NCI-H2196 treated with DMSO at 0.1 percent for 48 hours (cell line): ENCODE results near the gene TYSND1.
"Not testable (repeated sequence)": the region's sequence is repeated elsewhere in the genome, so short reads cannot be mapped to it uniquely, and the experiment has no call there.

Experiments
- DNase-seq: peaks from one replicate; lab custom pipeline; 2025; ENCODE audit not compliant: unreplicated experiment; lab: John Stamatoyannopoulos, UW

The TYSND1 gene

DNA sequence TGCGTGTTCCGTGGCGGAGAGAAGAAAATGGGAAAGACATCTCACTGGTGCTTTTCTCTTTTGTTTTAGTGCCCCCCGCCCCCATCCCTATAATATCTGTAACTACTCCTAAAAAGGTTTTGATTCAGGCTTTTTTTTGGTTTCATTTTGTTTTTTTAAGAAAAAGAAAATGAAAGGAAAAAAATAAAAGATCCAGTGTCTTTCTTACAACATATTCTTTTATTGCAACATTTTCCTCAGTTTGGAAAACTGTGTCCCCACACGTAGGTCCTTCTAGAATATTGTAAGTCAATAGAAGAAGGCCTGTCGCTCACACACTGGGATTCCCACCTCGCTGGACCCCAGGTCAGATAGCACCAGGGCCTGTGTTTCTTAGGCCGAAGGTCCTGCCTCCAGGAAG is 34.4 kb downstream of the TYSND1 start:
- no peak for DNase-seq

GRCh38 chr10:70111496-70111895 is 35.0 kb downstream of the TYSND1 start:
- no peak for DNase-seq

DNA sequence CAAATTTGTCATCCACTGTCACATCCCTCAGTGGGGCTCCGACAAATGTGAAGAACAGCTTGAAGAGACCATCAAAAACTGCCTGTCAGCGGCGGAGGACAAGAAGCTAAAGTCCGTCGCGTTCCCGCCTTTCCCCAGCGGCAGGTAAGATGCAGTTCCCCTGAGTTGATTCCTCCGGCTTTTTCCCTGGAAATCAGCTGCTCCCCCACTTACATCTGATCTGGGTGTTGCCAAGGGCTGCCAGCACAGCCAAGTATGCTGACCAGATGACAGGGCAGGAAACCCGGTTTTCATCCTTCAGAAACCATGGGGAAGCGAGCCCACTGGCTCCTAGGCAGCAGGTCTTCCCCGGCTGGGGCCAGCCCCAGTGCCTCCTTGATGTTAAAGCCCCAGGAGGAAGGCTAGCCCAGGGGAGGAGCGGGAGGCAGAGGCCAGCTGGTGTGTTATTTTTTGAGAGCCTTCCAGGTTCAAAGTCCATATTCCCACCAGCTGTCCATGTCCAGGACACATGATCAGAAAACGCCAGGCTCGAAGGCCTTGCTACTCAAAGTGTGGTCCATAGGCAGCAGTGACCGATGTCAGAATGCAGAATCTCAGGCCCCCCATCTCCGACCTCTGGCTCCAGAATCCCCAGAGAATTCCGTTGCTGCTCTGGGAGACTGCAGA is 37.3 kb downstream of the TYSND1 start:
- DNase-seq = no peak

DNA sequence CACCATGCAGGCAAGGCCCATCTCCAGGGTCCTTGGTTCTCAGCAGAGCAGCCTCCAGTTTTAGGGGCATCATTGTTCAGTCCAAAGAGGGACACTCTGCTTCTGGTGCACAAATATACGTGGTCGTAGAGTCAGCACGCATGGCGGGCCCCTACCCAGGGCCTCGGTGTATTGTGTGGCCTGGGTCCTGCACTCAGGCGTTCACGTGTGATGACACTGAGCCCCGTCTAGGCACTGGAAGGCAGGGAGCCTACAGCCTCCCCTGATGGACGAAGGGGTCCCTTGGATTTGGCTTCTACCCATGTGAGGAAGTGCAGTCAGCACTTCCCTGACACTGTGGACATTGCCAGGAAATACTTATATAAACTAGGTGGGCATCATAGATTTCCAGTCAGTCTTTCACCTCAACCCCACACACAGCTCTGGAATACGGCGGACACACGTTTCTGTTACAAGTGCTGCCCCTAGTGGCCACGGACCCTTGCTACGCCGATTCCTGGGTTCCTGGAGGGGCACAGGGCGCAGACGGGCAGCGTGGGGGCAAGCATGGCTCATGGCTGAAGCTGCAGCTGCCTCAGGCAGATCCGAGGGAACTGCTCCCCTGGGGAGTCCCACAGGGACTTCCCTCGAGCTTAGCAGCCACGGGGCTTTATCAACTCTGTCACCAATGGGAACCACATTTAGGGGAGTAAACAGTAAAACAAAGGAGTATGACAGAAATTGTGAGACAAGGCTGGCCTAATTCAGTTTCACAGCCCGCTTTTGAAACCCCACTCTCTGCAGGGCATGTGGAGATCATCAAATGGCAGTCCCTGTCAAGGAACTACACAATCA is 39.3 kb downstream of the TYSND1 start:
- no peak for DNase-seq

DNA sequence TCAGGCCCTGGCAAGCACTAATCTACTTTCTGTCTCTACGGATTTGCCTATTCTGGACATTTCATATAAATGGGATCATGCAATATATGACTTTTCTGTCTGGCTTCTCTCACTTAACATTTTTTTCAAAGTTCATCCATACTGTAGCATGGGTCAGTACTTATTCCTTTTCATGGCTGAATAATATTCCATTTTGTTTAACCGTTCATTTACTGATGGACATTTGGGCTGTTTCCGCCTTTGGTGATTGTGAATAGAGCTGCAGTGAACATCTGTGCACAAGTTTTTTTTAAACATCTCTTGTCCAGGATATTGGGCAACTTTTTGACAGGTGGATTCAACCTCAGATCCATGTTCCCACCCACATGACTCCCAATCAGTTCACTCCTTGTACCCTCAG is 44.8 kb downstream of the TYSND1 start:
- no peak for DNase-seq

- not testable (repeated sequence) for DNase-seq
Measured at GRCh38 chr10:70101068-70101562, 45.4 kb downstream of the TYSND1 start.

GRCh38 chr10:70098271-70098670 is 48.2 kb downstream of the TYSND1 start:
- DNase-seq = no peak

DNA sequence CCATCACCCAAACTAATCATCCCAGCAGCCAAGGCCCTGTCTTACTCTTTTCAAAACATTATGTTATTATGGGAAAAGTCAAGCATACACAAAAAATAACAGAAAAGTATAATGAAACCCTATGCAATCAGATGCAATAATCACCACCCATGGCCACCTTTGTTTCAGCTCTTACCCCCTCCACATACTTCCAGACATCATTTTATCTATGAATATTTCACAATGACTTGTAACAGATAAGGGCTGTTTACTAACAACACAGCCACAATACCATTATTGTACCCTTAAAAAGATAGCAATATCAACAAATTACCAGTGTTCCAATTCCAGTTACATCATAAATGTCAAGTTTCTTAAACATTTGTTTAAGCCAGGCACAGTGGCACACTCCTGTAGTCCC is 49.0 kb downstream of the TYSND1 start:
- no peak for DNase-seq

GRCh38 chr10:70096705-70097420 is 49.6 kb downstream of the TYSND1 start:
- no peak for DNase-seq

DNA sequence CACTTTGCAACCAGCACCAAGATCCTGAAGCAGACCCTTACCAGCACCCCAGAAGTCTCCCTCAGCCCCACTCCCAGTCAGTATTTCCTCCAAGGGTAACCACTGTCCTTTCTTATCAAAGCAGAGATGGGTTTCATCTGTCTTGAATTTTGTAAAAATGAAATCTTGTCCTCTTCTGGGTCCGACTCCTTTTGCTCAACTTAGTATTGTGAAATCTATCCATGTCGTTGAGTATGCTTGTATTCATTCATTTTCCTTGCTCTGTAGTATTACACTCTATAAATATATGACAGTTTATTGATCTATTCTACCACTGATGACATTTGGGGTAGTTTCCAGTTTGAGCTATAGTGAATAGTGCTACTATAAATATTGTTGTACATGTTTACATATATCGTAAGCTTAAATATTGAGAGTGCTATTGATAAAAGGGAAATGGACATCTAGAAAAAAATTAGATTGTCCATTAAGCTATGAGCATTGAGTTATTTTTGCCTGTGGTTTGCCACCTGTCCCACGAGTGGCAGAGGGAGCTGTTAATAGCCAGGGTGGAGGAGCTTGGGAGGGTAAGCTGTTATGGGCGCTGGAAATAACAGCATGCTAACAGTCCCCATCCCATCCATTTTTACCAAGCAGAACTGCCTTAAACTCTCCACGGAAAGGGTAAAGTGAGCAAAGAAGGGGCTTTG is 50.3 kb downstream of the TYSND1 start:
- no peak for DNase-seq

DNA sequence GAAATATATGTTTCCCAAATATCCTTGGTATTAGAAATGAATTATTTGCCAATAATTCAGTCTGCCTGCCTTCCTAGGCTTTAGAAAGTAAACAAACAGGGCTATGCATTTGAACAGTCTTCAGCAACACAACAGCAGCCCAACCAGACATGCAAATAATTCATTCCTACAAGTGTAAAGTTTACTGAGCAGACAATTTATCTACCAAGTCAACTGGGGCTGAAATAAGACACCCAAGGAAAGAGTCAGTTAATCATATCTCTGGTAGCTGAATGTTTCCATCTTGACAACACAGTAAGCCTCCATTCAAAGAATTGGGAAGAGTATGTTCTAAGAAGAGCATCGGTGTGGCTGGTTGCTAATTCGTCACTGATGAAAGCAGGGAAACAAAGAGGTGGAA is 52.2 kb downstream of the TYSND1 start:
- no peak for DNase-seq

DNA sequence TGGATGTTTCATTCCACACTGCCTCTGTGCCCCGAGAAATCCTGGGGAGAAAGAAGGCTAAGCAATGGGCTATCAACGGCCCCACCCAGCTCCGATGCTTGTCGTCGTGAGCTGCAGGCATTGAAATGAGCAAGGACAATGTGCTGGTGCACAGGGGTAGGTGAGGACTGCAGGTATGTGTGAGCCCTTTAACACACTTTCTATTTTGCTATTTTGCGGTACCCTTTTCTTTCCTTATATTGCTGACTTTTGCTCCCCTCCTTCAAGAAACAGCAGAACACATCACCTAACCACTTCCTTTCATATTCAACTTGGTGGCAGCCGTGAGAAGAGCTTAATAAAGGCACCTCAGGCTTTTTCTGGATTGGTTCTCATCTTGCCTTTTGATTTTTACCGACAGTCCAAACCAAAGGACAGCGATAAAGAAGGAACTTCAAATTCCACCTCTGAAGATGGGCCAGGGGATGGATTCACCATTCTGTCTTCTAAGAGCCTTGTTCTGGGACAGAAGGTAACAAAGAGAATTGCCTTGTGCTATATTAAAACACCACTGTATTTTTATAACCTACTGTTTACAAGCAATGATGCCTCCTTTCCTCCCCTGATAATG is 53.1 kb downstream of the TYSND1 start:
- no peak for DNase-seq

GRCh38 chr10:70092389-70092718 is 54.1 kb downstream of the TYSND1 start:
- no peak for DNase-seq

GRCh38 chr10:70090951-70091350 is 55.5 kb downstream of the TYSND1 start:
- DNase-seq = no peak

DNA sequence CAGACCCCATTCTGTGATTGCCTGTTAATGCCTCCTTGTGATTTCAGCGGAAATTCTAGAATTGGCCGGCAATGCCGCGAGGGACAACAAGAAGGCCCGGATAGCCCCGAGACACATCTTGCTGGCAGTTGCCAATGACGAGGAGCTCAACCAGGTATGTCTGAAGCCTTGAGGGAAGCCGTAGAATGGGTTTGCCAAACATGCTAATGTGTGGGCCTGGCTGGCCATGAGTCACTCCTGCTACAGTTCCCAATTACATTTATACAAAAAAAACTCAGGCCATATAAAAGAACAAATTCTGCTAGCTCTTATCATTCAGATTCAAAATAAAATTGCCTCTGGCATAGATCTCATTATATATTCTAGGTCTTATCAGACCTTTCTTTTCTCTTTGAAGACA is 56.5 kb downstream of the TYSND1 start:
- no peak for DNase-seq

DNA sequence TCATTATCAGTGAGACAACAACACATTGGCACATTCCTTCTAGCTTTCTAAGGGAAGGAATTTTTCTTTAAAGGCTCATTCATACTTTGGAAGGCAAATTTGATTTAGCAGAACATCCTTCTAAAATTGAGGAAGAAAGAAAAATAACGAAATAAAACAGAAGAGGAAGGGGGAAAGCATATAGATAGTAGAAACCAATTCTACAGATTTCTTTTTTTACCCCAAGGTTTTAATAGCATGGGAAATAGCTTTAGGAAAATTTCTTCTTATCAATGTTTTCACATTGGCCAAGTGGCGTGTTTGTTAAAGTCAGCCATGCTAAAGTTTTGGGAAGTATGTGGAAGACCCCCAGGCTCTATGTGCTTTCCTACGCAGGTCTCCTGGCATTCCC is 58.2 kb downstream of the TYSND1 start:
- DNase-seq = no peak
